DND-41 (cell line): ENCODE data around the gene OTOGL.

Source experiments
- ATAC-seq: fragments of 200-7000 bp; cut with Tn5 transposase; 3 replicates; pipeline ENCODE4 v1.9.1; 2021; ENCODE audit warnings: low read depth; ENCODE audit not compliant: insufficient read depth
- DNase-seq: peaks from one replicate; pipeline ENCODE4 v3.0.0-alpha.2; 2020
- H2AFZ ChIP-seq: 2 replicates; pipeline ENCODE4 v1.6.0; 2012; ENCODE audit warnings: low read depth, low read length
- H3K27ac ChIP-seq: 2 replicates; pipeline ENCODE4 v1.5.1; 2012; ENCODE audit warnings: low read length, inconsistent platforms
- H3K27me3 ChIP-seq: fragments of 200-600 bp; sonication (generic); 2 replicates; pipeline ENCODE4 v1.6.0; 2012; ENCODE audit warnings: low read length, mild to moderate bottlenecking, inconsistent platforms; ENCODE audit not compliant: insufficient read depth, poor library complexity
- H3K36me3 ChIP-seq: 2 replicates; pipeline ENCODE4 v1.5.1; 2012; ENCODE audit warnings: low read length, inconsistent platforms; ENCODE audit not compliant: insufficient read depth
- H3K4me1 ChIP-seq: 2 replicates; pipeline ENCODE4 v1.5.1; 2012; ENCODE audit warnings: mild to moderate bottlenecking, low read length; ENCODE audit not compliant: insufficient read depth
- H3K4me2 ChIP-seq: 2 replicates; pipeline ENCODE4 v1.6.0; 2012; ENCODE audit warnings: mild to moderate bottlenecking, moderate library complexity, low read length, inconsistent platforms; ENCODE audit not compliant: insufficient read depth
- H3K4me3 ChIP-seq, 2 experiments: fragments of 200-600 bp in 1 of 2; shearing (Covaris generic) in 1 of 2; 2 replicates each; pipeline ENCODE4 v1.5.1; 2012 to 2016; ENCODE audit warnings: inconsistent platforms in 2 of 2, low read length in 2 of 2, mild to moderate bottlenecking in 2 of 2, low read depth in 1 of 2, moderate library complexity in 1 of 2
- H3K79me2 ChIP-seq: 2 replicates; pipeline ENCODE4 v1.6.0; 2012; ENCODE audit warnings: low read length, inconsistent platforms; ENCODE audit not compliant: insufficient read depth
- H3K9ac ChIP-seq: 2 replicates; pipeline ENCODE4 v1.6.0; 2012; ENCODE audit warnings: low read depth, mild to moderate bottlenecking, inconsistent platforms, low read length, moderate library complexity
- H3K9me3 ChIP-seq: 2 replicates; pipeline ENCODE4 v1.5.1; 2012; ENCODE audit warnings: low read length, moderate library complexity, mild to moderate bottlenecking, inconsistent platforms; ENCODE audit not compliant: insufficient read depth, severe bottlenecking
- H4K20me1 ChIP-seq: 2 replicates; pipeline ENCODE4 v1.6.0; 2012; ENCODE audit warnings: low read length; ENCODE audit not compliant: insufficient read depth
- EZH2 ChIP-seq: IDR thresholded peaks from 3 replicates; pipeline ENCODE4 v1.6.1; 2012; ENCODE audit warnings: borderline replicate concordance, low read depth, mild to moderate bottlenecking, moderate library complexity, low read length, inconsistent platforms; ENCODE audit not compliant: severe bottlenecking
- TF ChIP-seq, protein P1 (sequence below): IDR thresholded peaks from 2 replicates; pipeline ENCODE4 v1.5.1; 2012; ENCODE audit warnings: borderline replicate concordance, low read length, moderate library complexity, mild to moderate bottlenecking; ENCODE audit not compliant: poor library complexity, severe bottlenecking; ENCODE audit errors: extremely low read depth

Gene OTOGL

DNA sequence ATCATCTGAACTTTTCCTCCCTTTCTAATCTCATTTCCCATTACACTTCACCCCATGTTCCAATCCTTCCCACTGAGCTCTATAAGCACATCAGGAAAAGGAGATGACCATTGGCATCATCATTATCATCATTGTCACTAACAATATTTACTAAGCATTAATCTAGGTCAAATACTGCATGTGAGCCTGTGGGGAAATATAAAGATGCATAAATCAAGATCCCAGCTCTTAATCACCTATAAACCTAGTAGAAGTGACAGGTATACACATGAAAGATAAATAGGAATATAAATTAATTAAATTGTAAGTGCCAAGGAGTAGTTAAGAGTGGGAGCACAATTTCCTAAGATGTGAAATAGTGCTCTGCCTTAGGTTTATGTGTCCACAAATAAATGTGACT lies 100.6 kb downstream of the OTOGL start:
- H3K4me3 ChIP-seq, result no peak overlapping the region
- H3K36me3 ChIP-seq, result no peaks in the 10 kb centered on the region
- no peaks in the 10 kb centered on the region for H4K20me1 ChIP-seq
- TF ChIP-seq, protein P1, sequence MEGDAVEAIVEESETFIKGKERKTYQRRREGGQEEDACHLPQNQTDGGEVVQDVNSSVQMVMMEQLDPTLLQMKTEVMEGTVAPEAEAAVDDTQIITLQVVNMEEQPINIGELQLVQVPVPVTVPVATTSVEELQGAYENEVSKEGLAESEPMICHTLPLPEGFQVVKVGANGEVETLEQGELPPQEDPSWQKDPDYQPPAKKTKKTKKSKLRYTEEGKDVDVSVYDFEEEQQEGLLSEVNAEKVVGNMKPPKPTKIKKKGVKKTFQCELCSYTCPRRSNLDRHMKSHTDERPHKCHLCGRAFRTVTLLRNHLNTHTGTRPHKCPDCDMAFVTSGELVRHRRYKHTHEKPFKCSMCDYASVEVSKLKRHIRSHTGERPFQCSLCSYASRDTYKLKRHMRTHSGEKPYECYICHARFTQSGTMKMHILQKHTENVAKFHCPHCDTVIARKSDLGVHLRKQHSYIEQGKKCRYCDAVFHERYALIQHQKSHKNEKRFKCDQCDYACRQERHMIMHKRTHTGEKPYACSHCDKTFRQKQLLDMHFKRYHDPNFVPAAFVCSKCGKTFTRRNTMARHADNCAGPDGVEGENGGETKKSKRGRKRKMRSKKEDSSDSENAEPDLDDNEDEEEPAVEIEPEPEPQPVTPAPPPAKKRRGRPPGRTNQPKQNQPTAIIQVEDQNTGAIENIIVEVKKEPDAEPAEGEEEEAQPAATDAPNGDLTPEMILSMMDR, result no peak
- TF ChIP-seq EZH2, result no peak
- H3K9me3 ChIP-seq, result no peaks in the 10 kb centered on the region
- DNase-seq (no peak), ATAC-seq (no peak)
- no peaks in the 10 kb centered on the region for H3K79me2 ChIP-seq
- H3K9ac ChIP-seq, result no peak overlapping the region
- no peak overlapping the region for H3K27ac ChIP-seq
- no peak overlapping the region for H3K4me2 ChIP-seq
- H3K27me3 ChIP-seq, result no peaks in the 10 kb centered on the region
- no peaks in the 10 kb centered on the region for H3K4me1 ChIP-seq
- no peak overlapping the region for H2AFZ ChIP-seq

DNA sequence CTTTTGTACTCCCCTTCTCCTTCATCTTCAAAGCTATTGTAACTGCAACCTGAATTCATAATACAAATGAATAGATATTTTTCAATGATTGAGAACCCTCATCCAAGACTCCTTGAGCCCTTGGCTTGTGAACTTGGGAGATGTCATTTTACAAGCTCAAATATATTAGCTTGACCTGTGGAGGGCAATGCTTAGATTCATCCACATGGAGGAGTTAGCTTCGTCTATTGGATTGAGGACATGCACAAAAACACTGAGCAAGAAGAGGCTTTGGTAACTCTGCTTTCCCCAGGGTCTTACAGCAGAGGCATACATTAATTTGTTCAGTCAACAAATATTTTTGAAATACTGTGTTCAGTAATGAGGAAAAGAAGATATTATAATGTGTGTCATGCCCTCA lies 101.1 kb downstream of the OTOGL start:
- no peaks in the 10 kb centered on the region for H3K79me2 ChIP-seq
- no peak for DNase-seq
- no peak for ATAC-seq
- H3K36me3 ChIP-seq, result no peaks in the 10 kb centered on the region
- H3K27ac ChIP-seq, result no peak overlapping the region
- H3K4me2 ChIP-seq, result no peak overlapping the region
- H3K4me3 ChIP-seq, result no peak overlapping the region
- no peak overlapping the region for H3K9ac ChIP-seq
- H4K20me1 ChIP-seq, result no peaks in the 10 kb centered on the region
- no peaks in the 10 kb centered on the region for H3K4me1 ChIP-seq
- H3K27me3 ChIP-seq, result no peaks in the 10 kb centered on the region
- H2AFZ ChIP-seq, result no peak overlapping the region
- TF ChIP-seq EZH2, result no peak
- TF ChIP-seq, protein P1, result no peak
- no peaks in the 10 kb centered on the region for H3K9me3 ChIP-seq

DNA sequence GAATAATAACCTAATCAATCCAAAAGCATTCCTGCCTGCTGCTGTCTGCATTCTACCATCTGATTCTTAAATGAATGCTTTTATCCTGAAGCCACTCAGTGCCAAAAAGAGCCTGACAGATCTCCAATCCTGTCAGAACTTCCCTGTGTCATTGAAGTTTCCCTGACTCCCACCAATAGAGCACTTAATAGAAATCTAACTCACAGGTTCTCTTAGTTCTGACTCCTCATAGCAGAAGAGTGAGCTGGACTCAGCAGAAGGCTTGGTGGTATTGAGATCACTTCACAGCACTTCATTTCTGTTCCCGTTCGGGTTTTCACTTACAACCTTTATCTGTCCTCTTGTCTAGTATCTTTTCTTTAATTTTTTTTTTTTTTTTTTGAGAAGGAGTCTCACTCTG lies 102.6 kb downstream of the OTOGL start:
- Histone ChIP-seq H3K4me1 (no peaks in the 10 kb centered on the region), H3K9ac (no peak overlapping the region), H3K36me3 (no peaks in the 10 kb centered on the region), H3K9me3 (no peaks in the 10 kb centered on the region), H4K20me1 (no peaks in the 10 kb centered on the region), H2AFZ (no peak overlapping the region), H3K27me3 (no peaks in the 10 kb centered on the region), H3K4me3 (no peak overlapping the region), H3K27ac (no peak overlapping the region), H3K79me2 (no peaks in the 10 kb centered on the region), H3K4me2 (no peak overlapping the region)
- DNase-seq, result no peak
- TF ChIP-seq, protein P1, result no peak
- no peak for TF ChIP-seq EZH2
- ATAC-seq, result no peak

DNA sequence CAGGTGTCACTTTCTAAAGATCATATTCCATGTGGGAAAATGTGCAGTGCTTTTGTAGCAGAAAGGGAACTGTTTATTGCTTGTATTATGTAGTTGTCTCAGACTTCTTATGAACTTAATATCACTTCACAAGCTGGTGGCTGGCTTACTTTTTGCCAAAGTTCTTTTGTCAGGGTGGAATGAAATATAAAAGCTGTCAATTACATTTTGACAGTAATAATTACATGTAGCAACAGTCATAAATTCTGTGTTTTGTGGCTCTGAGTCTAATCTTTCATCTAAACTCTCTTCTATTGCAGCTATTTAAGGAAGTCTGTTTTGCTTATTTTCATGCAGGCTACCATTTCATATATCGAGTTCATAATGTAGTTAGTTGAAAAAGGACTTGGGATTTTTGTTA lies 106.6 kb downstream of the OTOGL start:
- no peaks in the 10 kb centered on the region for H3K36me3 ChIP-seq
- no peak overlapping the region for H3K4me3 ChIP-seq
- H4K20me1 ChIP-seq, result no peaks in the 10 kb centered on the region
- no peak for DNase-seq
- no peak overlapping the region for H2AFZ ChIP-seq
- no peak overlapping the region for H3K9ac ChIP-seq
- no peaks in the 10 kb centered on the region for H3K27me3 ChIP-seq
- H3K4me1 ChIP-seq, result no peaks in the 10 kb centered on the region
- H3K9me3 ChIP-seq, result no peaks in the 10 kb centered on the region
- no peak overlapping the region for H3K4me2 ChIP-seq
- TF ChIP-seq EZH2, result no peak
- TF ChIP-seq, protein P1, result no peak
- ATAC-seq, result no peak
- H3K79me2 ChIP-seq, result no peaks in the 10 kb centered on the region
- H3K27ac ChIP-seq, result no peak overlapping the region
